Epidermal melanocyte (primary cell): ENCODE results near the gene RIPOR1.
A peak's percentile ranks its signal among the peaks of the same experiment; 100 is the strongest.

Experiments
- DNase-seq: peaks from one replicate; pipeline ENCODE4 v3.0.0; 2011; ENCODE audit warnings: low spot score; ENCODE audit not compliant: insufficient read length

RIPOR1 gene

GRCh38 chr16:67552476-67552875 lies 23.8 kb downstream of the RIPOR1 start:
- no peak for DNase-seq

GRCh38 chr16:67555795-67556212 lies 27.2 kb downstream of the RIPOR1 start:
- DNase-seq, result no peak

- DNase-seq, result no peak
Measured at GRCh38 chr16:67558859-67559258, 30.2 kb downstream of the RIPOR1 start.

- DNase-seq, result no peak
Measured at GRCh38 chr16:67560827-67561342, 32.3 kb downstream of the RIPOR1 start.

DNA sequence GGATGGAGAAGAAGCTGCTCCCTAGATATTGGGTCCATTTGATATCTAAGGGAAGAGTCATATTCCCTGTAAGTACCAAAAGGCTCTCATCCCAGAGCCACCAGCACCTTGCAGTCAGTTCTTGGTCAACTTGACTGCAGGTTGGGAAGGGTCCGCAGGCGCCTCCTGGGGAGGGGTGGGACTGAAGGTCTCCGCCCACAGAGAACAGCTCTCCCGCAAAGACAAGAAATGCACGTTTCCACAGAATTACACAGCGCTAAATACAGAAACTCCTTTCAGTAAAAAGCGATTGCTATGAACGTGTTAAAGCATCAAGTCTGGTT lies 32.8 kb downstream of the RIPOR1 start:
- no peak for DNase-seq

DNA sequence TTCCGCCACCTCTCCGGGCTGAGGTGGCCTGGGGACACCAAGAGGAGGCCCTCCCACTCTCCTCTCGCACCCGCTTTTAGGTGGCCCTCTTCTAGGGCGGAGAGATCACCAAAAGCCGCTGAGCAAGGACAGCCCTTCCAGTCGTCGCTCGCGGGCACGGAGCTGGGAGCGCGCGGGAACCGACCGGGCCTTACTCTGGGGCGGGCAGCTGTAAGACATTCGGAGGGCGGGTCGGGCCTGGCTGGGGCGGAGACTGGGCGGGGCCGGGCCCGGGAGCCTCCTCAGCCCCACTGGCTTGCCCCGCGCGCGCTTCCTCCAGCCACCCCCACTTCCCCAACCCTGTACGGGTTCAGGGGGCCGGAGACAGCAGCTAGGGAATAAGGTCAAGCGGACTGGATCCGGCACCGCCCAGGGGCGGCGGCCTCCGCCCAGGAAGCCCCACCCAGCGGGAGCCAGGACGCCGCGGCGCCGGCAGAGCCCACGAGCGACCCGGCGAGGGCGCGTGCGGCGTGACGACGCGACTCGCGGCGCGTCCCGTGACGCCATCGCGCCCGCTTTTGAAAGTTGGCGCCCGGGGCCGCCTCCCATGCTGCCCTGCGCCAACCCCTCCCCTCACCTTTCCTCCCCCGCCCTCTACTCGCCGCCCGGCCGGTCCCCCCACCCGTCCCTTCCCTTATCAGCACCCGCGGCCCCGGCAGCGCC lies 33.3 kb downstream of the RIPOR1 start:
- DNase-seq, result peak; percentile 74

GRCh38 chr16:67562526-67562917 lies 33.9 kb downstream of the RIPOR1 start, which contains the start of gene CTCF:
CTCF (plus strand) TSS chr16:67562526; CDS start chr16:67610833, 48,307 bp downstream.
- DNase-seq, result no peak

DNA sequence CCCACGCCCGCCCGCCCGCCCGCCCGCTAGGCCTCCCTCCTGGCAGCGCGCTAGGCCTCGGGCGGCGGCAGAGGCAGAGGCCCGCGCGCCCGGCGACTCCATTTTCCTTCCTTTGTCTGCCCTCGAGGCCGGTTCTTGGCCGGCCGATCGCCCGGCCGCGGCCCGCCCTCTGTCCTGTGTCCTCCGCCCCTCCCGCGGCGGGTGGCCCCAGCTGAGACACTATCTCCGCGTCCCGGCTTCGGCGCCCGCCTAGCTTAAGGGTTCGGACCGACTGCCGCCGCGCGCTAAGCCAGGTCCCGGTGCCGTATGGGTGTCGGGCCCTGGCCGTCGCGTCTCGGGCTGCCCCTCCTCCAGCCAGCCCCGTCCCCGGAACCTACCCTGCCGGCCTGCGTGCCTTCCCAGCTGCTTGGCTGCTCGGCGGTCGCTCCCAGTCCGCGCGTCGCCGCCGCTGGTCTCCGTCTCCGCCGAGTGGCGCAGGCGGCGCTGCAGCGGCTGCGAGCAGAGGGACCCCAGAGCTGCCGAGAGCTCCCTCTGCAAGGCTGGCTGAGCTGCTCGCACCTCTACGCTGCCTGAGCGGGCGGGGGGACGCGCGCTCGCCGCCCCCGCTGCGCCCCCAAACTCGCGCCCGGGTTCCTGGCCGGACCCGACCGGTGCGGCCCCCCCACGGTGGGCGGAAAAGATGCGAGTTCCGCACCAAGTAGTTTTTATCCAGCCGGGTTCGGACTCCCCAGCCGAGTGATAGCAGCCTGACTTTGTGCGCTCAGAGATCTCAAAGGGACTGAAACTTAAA lies 34.5 kb downstream of the RIPOR1 start:
- DNase-seq, result no peak

DNA sequence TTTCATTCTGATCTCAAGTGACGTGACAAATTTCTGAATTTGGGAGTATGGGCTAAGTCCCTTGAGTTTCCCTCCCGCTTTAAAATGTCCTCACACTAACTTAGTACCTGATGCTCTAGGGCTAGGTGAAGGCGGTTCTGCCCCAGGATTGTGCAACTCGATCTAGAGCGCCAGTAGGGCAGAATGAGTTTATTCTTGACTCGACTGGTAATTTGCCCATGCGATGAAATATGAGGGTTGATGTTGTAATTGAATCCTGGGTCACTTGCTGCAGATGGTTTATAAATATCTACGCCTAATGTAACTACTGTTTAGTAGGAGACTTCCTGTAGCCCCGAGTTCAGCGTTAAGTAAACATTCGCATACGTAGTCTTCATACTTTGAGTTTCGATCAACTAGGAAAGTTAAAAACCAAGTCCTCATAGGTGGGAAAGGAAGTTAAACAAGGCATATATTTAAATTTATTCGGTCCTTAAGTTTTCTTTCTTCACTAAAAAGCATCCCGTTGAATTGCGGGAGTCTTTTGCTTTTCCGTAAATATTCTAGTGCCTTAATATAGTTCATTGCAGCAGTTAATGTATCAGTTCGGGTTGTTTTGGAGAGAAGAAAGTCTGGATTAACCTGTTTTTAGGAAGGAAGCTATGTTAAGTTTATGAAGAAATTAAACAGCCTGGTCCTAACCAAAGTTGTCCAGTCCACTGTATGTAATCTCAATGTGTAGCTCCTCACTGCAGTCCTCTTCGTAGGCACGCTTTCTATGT lies 35.3 kb downstream of the RIPOR1 start:
- no peak for DNase-seq

- no peak for DNase-seq
Measured at GRCh38 chr16:67565470-67566100, 37.0 kb downstream of the RIPOR1 start.

DNA sequence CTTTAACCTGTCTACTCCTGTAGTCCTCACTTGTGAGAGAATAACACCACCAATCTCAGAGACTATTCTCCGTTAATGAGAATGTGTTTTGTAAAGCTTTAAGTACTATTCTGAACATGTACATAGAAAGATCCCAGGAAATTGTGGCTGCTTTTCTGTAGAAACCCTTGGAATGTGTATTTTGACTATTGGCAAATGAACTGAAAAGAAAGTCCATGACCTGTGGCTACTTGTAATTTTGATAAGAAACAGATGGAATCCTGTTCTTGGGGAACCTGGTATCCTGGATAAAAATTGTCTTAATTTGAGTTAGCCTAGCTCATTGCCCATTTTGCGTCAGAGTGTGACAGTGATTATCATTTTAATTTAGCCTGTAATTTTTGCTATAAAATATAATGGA lies 42.8 kb downstream of the RIPOR1 start:
- no peak for DNase-seq

GRCh38 chr16:67571981-67572431 lies 43.4 kb downstream of the RIPOR1 start:
- no peak for DNase-seq

DNA sequence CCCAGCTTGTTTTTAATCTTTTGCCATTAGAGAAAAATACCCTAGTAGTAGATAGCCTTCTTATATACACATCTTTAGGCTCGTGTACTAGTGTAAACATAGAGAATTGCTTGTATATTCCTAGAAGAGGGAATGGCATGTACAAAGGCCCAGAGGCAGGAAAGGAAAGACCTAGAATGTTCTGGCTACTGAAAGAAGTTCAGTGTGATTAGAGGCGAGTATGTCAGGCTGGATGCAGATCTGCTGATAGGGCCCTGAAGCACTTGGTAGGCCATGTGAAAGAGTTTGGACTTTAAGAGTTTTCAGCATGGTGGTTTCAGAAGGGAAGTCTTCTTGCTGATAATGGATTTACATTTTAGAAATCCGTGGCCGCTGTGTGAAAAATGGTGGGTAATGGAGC lies 51.1 kb downstream of the RIPOR1 start:
- DNase-seq, result no peak

DNA sequence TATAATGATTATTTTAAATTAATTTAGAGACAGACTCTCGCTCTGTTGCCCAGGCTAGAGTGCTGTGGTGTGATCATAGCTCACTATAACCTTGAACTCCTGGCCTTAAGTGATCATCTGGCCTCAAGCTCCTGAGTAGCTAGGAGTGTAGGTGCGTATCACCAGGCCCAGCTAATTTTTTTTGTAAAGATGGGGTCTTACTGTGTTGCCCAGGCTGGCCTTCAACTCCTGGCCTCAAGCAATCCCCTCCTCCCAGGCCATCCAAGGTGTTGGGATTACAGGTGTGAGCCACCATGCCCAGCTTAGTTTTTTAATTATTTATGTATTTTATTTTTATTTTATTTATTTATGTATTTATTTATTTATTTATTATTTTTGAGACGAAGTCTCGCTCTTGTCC lies 51.6 kb downstream of the RIPOR1 start:
- DNase-seq, result no peak

GRCh38 chr16:67593288-67593687 lies 64.7 kb downstream of the RIPOR1 start:
- DNase-seq, result no peak

DNA sequence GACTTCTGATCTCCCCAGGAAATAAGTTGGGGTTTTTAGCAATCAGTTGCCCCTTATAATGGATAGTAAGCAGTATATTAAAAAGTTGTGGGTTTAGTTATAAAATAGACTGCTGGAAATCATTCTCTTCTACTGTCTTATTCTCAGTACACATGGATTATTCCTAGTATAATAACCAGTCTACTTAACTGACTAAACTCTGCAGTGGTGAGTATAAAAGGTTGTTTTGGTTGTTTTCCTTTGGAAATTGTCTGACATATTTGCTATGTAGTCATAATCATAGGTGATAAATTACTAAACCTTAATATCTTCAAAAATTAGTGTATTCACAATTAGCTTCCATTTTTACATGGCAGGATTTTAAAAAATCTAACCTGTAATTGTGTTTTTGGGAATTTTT lies 65.1 kb downstream of the RIPOR1 start:
- no peak for DNase-seq

GRCh38 chr16:67594256-67594915 lies 65.8 kb downstream of the RIPOR1 start:
- no peak for DNase-seq

GRCh38 chr16:67594956-67595355 lies 66.3 kb downstream of the RIPOR1 start:
- DNase-seq, result no peak
